SK-N-SH (cell line): ENCODE results near the gene RRP1B. TPM values are rescaled to one million over a fixed set of nuclear protein-coding genes. Genes with fewer than 3 reads are reported as not detected.

Experiments used
- CTCF ChIA-PET: fragments of 300-600, 350-600 bp; formaldehyde crosslinking; extraction: SDS; loops from one replicate; lab custom pipeline; 2021; lab: Yijun Ruan, JAX
- POLR2A ChIA-PET: fragments of 350-600 bp; sonication (Branson Sonifier 250); formaldehyde crosslinking; extraction: SDS; loops from one replicate; lab custom pipeline; 2020; ENCODE audit warnings: antibody characterized with exemption, inconsistent platforms; lab: Yijun Ruan, JAX
- DNase-seq: peaks from one replicate; pipeline ENCODE4 v3.0.0; 2012
- H2AFZ ChIP-seq: fragments of 200-600 bp; sonication (generic); 2 replicates; pipeline ENCODE4 v1.8.1; 2016; ENCODE audit warnings: antibody characterized with exemption, mild to moderate bottlenecking, low read depth
- H3F3A ChIP-seq: fragments of 200-600 bp; sonication (generic); replicated peaks from 2 replicates; pipeline ENCODE3; 2016; ENCODE audit warnings: antibody characterized with exemption, mild to moderate bottlenecking; ENCODE audit not compliant: insufficient read depth
- H3K27ac ChIP-seq, 2 experiments: fragments of 200-500 bp in 1 of 2; fragments of 200-600 bp in 1 of 2; sonication (Bioruptor generic) in 1 of 2; sonication (generic), shearing (Covaris generic) in 1 of 2; 2 replicates each; pipeline versions ENCODE4 v1.5.1 to v1.6.1; 2014 to 2016; ENCODE audit warnings: low read depth in 2 of 2, inconsistent platforms in 1 of 2, low read length in 1 of 2, mild to moderate bottlenecking in 1 of 2, mixed read lengths in 1 of 2
- H3K27me3 ChIP-seq: fragments of 200-600 bp; sonication (generic), shearing (Covaris generic); 2 replicates; pipeline ENCODE4 v1.6.1; 2016; ENCODE audit warnings: mixed run types; ENCODE audit not compliant: insufficient read depth
- H3K36me3 ChIP-seq, 2 experiments: fragments of 200-500 bp in 1 of 2; fragments of 200-600 bp in 1 of 2; sonication (Bioruptor generic) in 1 of 2; sonication (generic) in 1 of 2; replicated peaks in 1 of 2; 2 replicates each; pipeline versions ENCODE3 to v1.5.1; 2014 to 2016; ENCODE audit warnings: low read length in 1 of 2, mild to moderate bottlenecking in 1 of 2; ENCODE audit not compliant: insufficient read depth in 2 of 2, control insufficient read depth in 1 of 2
- H3K4me1 ChIP-seq, 2 experiments: fragments of 200-500 bp in 1 of 2; fragments of 200-600 bp in 1 of 2; sonication (Bioruptor generic) in 1 of 2; sonication (generic), shearing (Covaris generic) in 1 of 2; 2 replicates each; pipeline versions ENCODE4 v1.5.1 to v1.6.1; 2014 to 2016; ENCODE audit warnings: low read depth in 1 of 2, low read length in 1 of 2, mixed run types in 1 of 2; ENCODE audit not compliant: insufficient read depth in 2 of 2, control insufficient read depth in 1 of 2
- H3K4me2 ChIP-seq: fragments of 200-600 bp; sonication (generic), shearing (Covaris generic); 2 replicates; pipeline ENCODE4 v1.6.1; 2017; ENCODE audit warnings: mixed run types
- H3K4me3 ChIP-seq, 2 experiments: fragments of 200-500 bp in 1 of 2; fragments of 200-600 bp in 1 of 2; sonication (Bioruptor generic) in 1 of 2; sonication (generic), shearing (Covaris generic) in 1 of 2; 2 replicates each; pipeline versions ENCODE4 v1.5.1 to v1.8.1; 2014 to 2016; ENCODE audit warnings: low read depth in 2 of 2, inconsistent platforms in 1 of 2, low read length in 1 of 2, mild to moderate bottlenecking in 1 of 2, mixed read lengths in 1 of 2, moderate library complexity in 1 of 2
- H3K79me2 ChIP-seq: fragments of 200-600 bp; sonication (generic); 2 replicates; pipeline ENCODE4 v1.8.1; 2017; ENCODE audit warnings: mild to moderate bottlenecking; ENCODE audit not compliant: insufficient read depth
- H3K9ac ChIP-seq: fragments of 200-600 bp; sonication (generic); 2 replicates; pipeline ENCODE4 v1.6.1; 2017; ENCODE audit warnings: mixed run types
- H3K9me2 ChIP-seq: fragments of 200-600 bp; sonication (generic); 2 replicates; pipeline ENCODE4 v1.6.1; 2017; ENCODE audit warnings: mixed run types
- H3K9me3 ChIP-seq: fragments of 200-600 bp; sonication (generic); 2 replicates; pipeline ENCODE4 v1.6.1; 2017; ENCODE audit warnings: mixed run types, mild to moderate bottlenecking, moderate library complexity
- H4K20me1 ChIP-seq: fragments of 200-600 bp; sonication (generic); 2 replicates; pipeline ENCODE4 v1.6.1; 2017; ENCODE audit warnings: mild to moderate bottlenecking, mixed run types; ENCODE audit not compliant: insufficient read depth
- CHD2 ChIP-seq: fragments of 150-350 bp; IDR thresholded peaks from 2 replicates; pipeline ENCODE4 v1.6.1; 2018; ENCODE audit warnings: low read length; ENCODE audit not compliant: partially characterized antibody
- ELF1 ChIP-seq: IDR thresholded peaks from 2 replicates; pipeline ENCODE4 v1.4.0; 2012
- EP300 ChIP-seq, 2 experiments: IDR thresholded peaks; 2 replicates each; pipeline versions ENCODE4 v1.4.0 to v1.6.1; 2012; ENCODE audit warnings: borderline replicate concordance in 1 of 2, low read depth in 1 of 2, low read length in 1 of 2
- FOXM1 ChIP-seq: IDR thresholded peaks from 2 replicates; pipeline ENCODE4 v1.4.0; 2012; ENCODE audit warnings: low read depth, mild to moderate bottlenecking
- GABPA ChIP-seq: IDR thresholded peaks from 2 replicates; pipeline ENCODE4 v1.4.0; 2012; ENCODE audit warnings: low read depth, mild to moderate bottlenecking
- GATA2 ChIP-seq: sonication (generic); formaldehyde crosslinking; IDR thresholded peaks from 2 replicates; pipeline ENCODE4 v1.5.0; 2020; ENCODE audit warnings: mild to moderate bottlenecking, missing genetic modification reagents
- JUND ChIP-seq: IDR thresholded peaks from 2 replicates; pipeline ENCODE4 v1.4.0; 2012
- MAX ChIP-seq: IDR thresholded peaks from 2 replicates; pipeline ENCODE4 v1.4.0; 2012; ENCODE audit warnings: low read depth
- MXI1 ChIP-seq: IDR thresholded peaks from 2 replicates; pipeline ENCODE4 v1.6.1; 2012; ENCODE audit warnings: mild to moderate bottlenecking, low read depth, low read length, improper control_type of control experiment
- NFIC ChIP-seq: IDR thresholded peaks from 2 replicates; pipeline ENCODE4 v1.4.0; 2012; ENCODE audit warnings: borderline replicate concordance
- NRF1 ChIP-seq: IDR thresholded peaks from 2 replicates; pipeline ENCODE4 v1.6.1; 2012; ENCODE audit warnings: low read depth, mild to moderate bottlenecking, low read length
- RAD21 ChIP-seq: IDR thresholded peaks from 2 replicates; pipeline ENCODE4 v1.6.1; 2012; ENCODE audit warnings: mild to moderate bottlenecking, low read length
- REST ChIP-seq: IDR thresholded peaks from 2 replicates; pipeline ENCODE4 v1.6.1; 2012; ENCODE audit warnings: mild to moderate bottlenecking, low read depth, low read length, moderate library complexity
- RXRA ChIP-seq: IDR thresholded peaks from 2 replicates; pipeline ENCODE4 v1.4.0; 2012; ENCODE audit warnings: low read depth, mild to moderate bottlenecking, borderline replicate concordance
- SMC3 ChIP-seq: IDR thresholded peaks from 2 replicates; pipeline ENCODE4 v1.6.1; 2012; ENCODE audit warnings: low read depth, low read length, improper control_type of control experiment
- TAF1 ChIP-seq: IDR thresholded peaks from 2 replicates; pipeline ENCODE4 v1.6.1; 2012; ENCODE audit warnings: low read depth, mild to moderate bottlenecking, low read length, moderate library complexity, borderline replicate concordance
- TCF12 ChIP-seq: IDR thresholded peaks from 2 replicates; pipeline ENCODE4 v1.4.0; 2012
- TEAD4 ChIP-seq: IDR thresholded peaks from 2 replicates; pipeline ENCODE4 v1.4.0; 2012; ENCODE audit warnings: mild to moderate bottlenecking, borderline replicate concordance; ENCODE audit not compliant: insufficient read depth
- USF1 ChIP-seq: IDR thresholded peaks from 2 replicates; pipeline ENCODE4 v1.4.0; 2012; ENCODE audit warnings: low read depth, borderline replicate concordance
- USF2 ChIP-seq: fragments of 150-350 bp; IDR thresholded peaks from 2 replicates; pipeline ENCODE4 v1.6.1; 2017; ENCODE audit warnings: antibody characterized with exemption, low read length, low read depth, borderline replicate concordance
- YY1 ChIP-seq: IDR thresholded peaks from 2 replicates; pipeline ENCODE4 v1.4.0; 2012; ENCODE audit warnings: low read depth, mild to moderate bottlenecking
- ZBTB33 ChIP-seq: IDR thresholded peaks from 2 replicates; pipeline ENCODE4 v1.4.0; 2012; ENCODE audit warnings: low read depth, borderline replicate concordance
- WGBS: methylation state at CpG from one replicate; pipeline ENCODE4 v1.1.6; 2017; ENCODE audit warnings: low lambda C conversion rate; 5-methylcytosine and 5-hydroxymethylcytosine counted together
- polyA plus RNA-seq, 3 experiments: library from polyadenylated mRNA; depleted of rRNA; stranded (reverse); fragments of >200 nt; gene quantifications; 2 replicates each; pipeline ENCODE4 v1.2.3, GENCODE V29; 2012

The RRP1B gene
- polyA plus RNA-seq, 1 of the 3 experiments (the other 2 are of a cell fraction), result 10.4 TPM

- TF ChIP-seq TAF1 (no peak), TCF12 (no peak), JUND (no peak), YY1 (no peak), CHD2 (no peak), RAD21 (no peak), NRF1 (no peak), USF1 (no peak)
Measured at GRCh38 chr21:43723648-43724047, 64.3 kb downstream of the RRP1B start (continued).

- DNase-seq, result no peak
- Histone ChIP-seq H3K4me2 (no peak overlapping the region; the same call in 1 of the 2 replicates), H3K4me3 (no peak overlapping the region), H3K4me1 (peaks cover 24 to 27% of the 10 kb centered on the region in 2 experiments; a peak in 3 of 4 replicates), H4K20me1 (peaks cover 19% of the 10 kb centered on the region), H3K9ac (no peak overlapping the region), H3K9me2 (no peaks in the 10 kb centered on the region), H3K27ac (peak overlapping the region in 1 of 2 experiments; percentile 88; a peak in 3 of 4 replicates), H3F3A (peaks cover 25% of the 10 kb centered on the region), H2AFZ (no peak overlapping the region), H3K79me2 (peaks cover 73% of the 10 kb centered on the region), H3K27me3 (no peaks in the 10 kb centered on the region), H3K9me3 (no peaks in the 10 kb centered on the region), H3K36me3 (peaks cover 2 to 7% of the 10 kb centered on the region in 2 experiments)
- 77% methylated on average over 15 of the region's 21 CpGs for WGBS
- ChIA-PET CTCF (interaction anchor here (1.0 kb wide), 2 partner anchors 10 to 116 kb away, joined by 3 read pairs; no protein-coding TSS in a partner anchor), POLR2A (no interaction called here)
- TF ChIP-seq MAX (no peak), GABPA (no peak), ZBTB33 (no peak), FOXM1 (no peak), REST (no peak), USF1 (no peak), ELF1 (no peak), RXRA (no peak), SMC3 (no peak), EP300 (IDR thresholded peaks at IDR 0.05; ENCODE audit: borderline replicate concordance in 1 of 2, low read depth in 1 of 2, low read length in 1 of 2) (no peak), NRF1 (no peak), USF2 (no peak), GATA2 (CRISPR knock-in tag) (no peak), MXI1 (no peak), JUND (no peak), CHD2 (no peak), NFIC (no peak), TEAD4 (no peak)
Measured at GRCh38 chr21:43726686-43727518, 67.5 kb downstream of the RRP1B start.
